Left lung (tissue), 10 donors: Measurements from ENCODE around the gene CD6. TPM values are rescaled to one million over a fixed set of nuclear protein-coding genes. Genes with fewer than 3 reads are reported as not detected.

Source experiments
- ATAC-seq: fragments of 200-7000 bp; cut with Tn5 transposase; one replicate; pipeline ENCODE4 v1.9.1; 2020; ENCODE audit warnings: moderate library complexity
- DNase-seq, 4 donors: peaks; one replicate each; pipeline ENCODE4 v3.0.0-alpha.2; 2013 to 2020
- H3K27ac ChIP-seq, 2 donors: fragments of 200-600 bp; sonication (generic) in 1 of 2; one replicate each; pipeline versions ENCODE4 v1.5.0 to v1.8.0; 2020 to 2021
- H3K27me3 ChIP-seq, 2 donors: fragments of 200-600 bp; sonication (generic) in 1 of 2; one replicate each; pipeline versions ENCODE4 v1.5.0 to v1.8.0; 2020 to 2021
- H3K36me3 ChIP-seq, 2 donors: fragments of 200-600 bp; sonication (generic) in 1 of 2; one replicate each; pipeline versions ENCODE4 v1.5.0 to v1.8.0; 2020 to 2021
- H3K4me1 ChIP-seq, 2 donors: fragments of 200-600 bp; one replicate each; pipeline ENCODE4 v1.8.0; 2021
- H3K4me3 ChIP-seq, 2 donors: fragments of 200-600 bp; sonication (generic) in 1 of 2; one replicate each; pipeline versions ENCODE4 v1.5.0 to v1.8.0; 2020 to 2021; ENCODE audit warnings: mild to moderate bottlenecking in 1 of 2
- H3K9me3 ChIP-seq, 2 donors: fragments of 200-600 bp; sonication (generic) in 1 of 2; one replicate each; pipeline versions ENCODE4 v1.5.0 to v1.8.0; 2020 to 2021
- CTCF ChIP-seq, 2 donors: fragments of 200-600 bp; sonication (generic) in 1 of 2; IDR thresholded peaks; one replicate each; pipeline versions ENCODE4 v1.5.0 to v1.8.0; 2021; ENCODE audit warnings: antibody characterized with exemption in 2 of 2
- intact Hi-C, 2 donors: fragments of 100-400 bp; cut with DNase I; formaldehyde crosslinking; loops; one replicate each; pipeline versions ENCODE4 v1.11.2 to v1.14.2; 2022
- polyA plus RNA-seq, 6 donors: library from polyadenylated mRNA; unstranded; fragments of 120-200 nt; gene quantifications; one replicate each; pipeline ENCODE4 v1.2.1, GENCODE V29; 2013; ENCODE audit not compliant: insufficient read length in 6 of 6
- total RNA-seq, 2 donors: library from RNA; stranded (reverse); fragmentation: NEBNext Ultra II Directional; extraction: Animal tissue kit (Norgen Biotek cat#: 25700); gene quantifications; one replicate each; pipeline ENCODE4 v1.2.1, GENCODE V29; 2021
- donor health status: DM: no; HTN: yes; CAD: no.
- donor health status: DM: no; HTN: no; CAD: no.

CD6 gene
- total and polyA plus RNA-seq, 8 donors: 0.66 to 6.3 (median 1.7) TPM

GRCh38 chr11:61025821-61026120 is 54.3 kb downstream of the CD6 start:
- no peak for DNase-seq
- Histone ChIP-seq H3K36me3 (no peaks in the 10 kb centered on the region), H3K27ac (no peak overlapping the region), H3K9me3 (no peaks in the 10 kb centered on the region), H3K4me3 (no peak overlapping the region), H3K27me3 (peaks cover 3 to 46% of the 10 kb centered on the region in 2 donors), H3K4me1 (peaks cover 0 to 54% of the 10 kb centered on the region in 2 donors)
- intact Hi-C loops: no loop called here
- TF ChIP-seq CTCF (IDR thresholded peaks at IDR 0.05): no peak
- ATAC-seq: no peak

GRCh38 chr11:61026121-61027031 is 54.9 kb downstream of the CD6 start:
- DNase-seq (no peak), ATAC-seq (no peak)
- H3K36me3 ChIP-seq: no peaks in the 10 kb centered on the region
- no peak overlapping the region for H3K4me3 ChIP-seq
- H3K27me3 ChIP-seq: peaks cover 3 to 40% of the 10 kb centered on the region in 2 donors
- no peak overlapping the region for H3K27ac ChIP-seq
- H3K9me3 ChIP-seq: no peaks in the 10 kb centered on the region
- TF ChIP-seq CTCF (IDR thresholded peaks at IDR 0.05): no peak
- intact Hi-C loops: no loop called here
- H3K4me1 ChIP-seq: peaks cover 0 to 50% of the 10 kb centered on the region in 2 donors

GRCh38 chr11:61027141-61027840 is 55.8 kb downstream of the CD6 start:
- peaks cover 0 to 31% of the 10 kb centered on the region in 2 donors for H3K27me3 ChIP-seq
- no peak overlapping the region for H3K27ac ChIP-seq
- ATAC-seq: no peak
- no peaks in the 10 kb centered on the region for H3K9me3 ChIP-seq
- intact Hi-C loops: no loop called here
- H3K36me3 ChIP-seq: no peaks in the 10 kb centered on the region
- no peak for DNase-seq
- H3K4me1 ChIP-seq: peaks cover 0 to 41% of the 10 kb centered on the region in 2 donors
- no peak overlapping the region for H3K4me3 ChIP-seq
- TF ChIP-seq CTCF (IDR thresholded peaks at IDR 0.05): no peak

- Histone ChIP-seq H3K9me3 (no peaks in the 10 kb centered on the region), H3K27me3 (peaks cover 0 to 22% of the 10 kb centered on the region in 2 donors), H3K36me3 (no peaks in the 10 kb centered on the region), H3K27ac (no peak overlapping the region), H3K4me1 (peaks cover 0 to 33% of the 10 kb centered on the region in 2 donors), H3K4me3 (no peak overlapping the region)
- DNase-seq: no peak
- intact Hi-C loops: no loop called here
- no peak for ATAC-seq
- no peak for TF ChIP-seq CTCF (IDR thresholded peaks at IDR 0.05)
Measured at GRCh38 chr11:61028135-61028729, 56.8 kb downstream of the CD6 start.

- no peak for DNase-seq
- ATAC-seq: no peak
- Histone ChIP-seq H3K27ac (no peak overlapping the region), H3K36me3 (no peaks in the 10 kb centered on the region), H3K4me3 (no peak overlapping the region), H3K27me3 (no peaks in the 10 kb centered on the region), H3K9me3 (no peaks in the 10 kb centered on the region), H3K4me1 (peaks cover 0 to 8% of the 10 kb centered on the region in 2 donors)
- intact Hi-C loops: no loop called here
- TF ChIP-seq CTCF (IDR thresholded peaks at IDR 0.05): no peak
Measured at GRCh38 chr11:61032824-61033223, 61.3 kb downstream of the CD6 start.
